Measurements from ENCODE around the gene PBOV1. TPM values are rescaled to one million over a fixed set of nuclear protein-coding genes. Genes with fewer than 3 reads are reported as not detected.

Gene PBOV1
- polyA plus RNA-seq, 1 experiment = not detected

DNA sequence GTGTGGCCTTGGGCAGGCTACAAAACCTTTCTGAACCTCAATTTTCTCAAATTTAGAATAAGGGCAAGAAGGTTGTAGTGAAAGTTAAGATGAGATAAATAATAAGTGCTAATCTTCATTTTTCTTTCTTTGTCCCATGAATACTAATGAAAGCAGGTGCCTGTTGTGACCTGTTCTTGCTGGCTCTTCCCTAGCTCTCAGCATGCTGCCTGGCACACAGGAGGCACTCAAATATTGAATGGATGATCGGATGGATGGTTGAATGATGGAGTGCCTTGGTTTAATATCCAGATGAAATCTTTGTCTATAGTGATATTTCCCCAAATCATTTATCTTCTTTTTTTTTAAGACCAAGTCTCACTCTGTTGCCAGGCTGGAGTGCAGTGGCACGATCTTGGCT, 15.0 kb downstream of the PBOV1 start:
- Histone ChIP-seq H3K27me3 (ENCODE audit: control insufficient read depth, insufficient read depth, low read length) (no peaks in the 10 kb centered on the region), H3K36me3 (ENCODE audit: control insufficient read depth, insufficient read depth, low read length) (no peaks in the 10 kb centered on the region), H3K4me3 (ENCODE audit: low read depth, low read length) (no peak overlapping the region)
- POLR2A ChIA-PET = no interaction called here
- TF ChIP-seq, protein P1, sequence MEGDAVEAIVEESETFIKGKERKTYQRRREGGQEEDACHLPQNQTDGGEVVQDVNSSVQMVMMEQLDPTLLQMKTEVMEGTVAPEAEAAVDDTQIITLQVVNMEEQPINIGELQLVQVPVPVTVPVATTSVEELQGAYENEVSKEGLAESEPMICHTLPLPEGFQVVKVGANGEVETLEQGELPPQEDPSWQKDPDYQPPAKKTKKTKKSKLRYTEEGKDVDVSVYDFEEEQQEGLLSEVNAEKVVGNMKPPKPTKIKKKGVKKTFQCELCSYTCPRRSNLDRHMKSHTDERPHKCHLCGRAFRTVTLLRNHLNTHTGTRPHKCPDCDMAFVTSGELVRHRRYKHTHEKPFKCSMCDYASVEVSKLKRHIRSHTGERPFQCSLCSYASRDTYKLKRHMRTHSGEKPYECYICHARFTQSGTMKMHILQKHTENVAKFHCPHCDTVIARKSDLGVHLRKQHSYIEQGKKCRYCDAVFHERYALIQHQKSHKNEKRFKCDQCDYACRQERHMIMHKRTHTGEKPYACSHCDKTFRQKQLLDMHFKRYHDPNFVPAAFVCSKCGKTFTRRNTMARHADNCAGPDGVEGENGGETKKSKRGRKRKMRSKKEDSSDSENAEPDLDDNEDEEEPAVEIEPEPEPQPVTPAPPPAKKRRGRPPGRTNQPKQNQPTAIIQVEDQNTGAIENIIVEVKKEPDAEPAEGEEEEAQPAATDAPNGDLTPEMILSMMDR (IDR thresholded peaks at IDR 0.05; ENCODE audit: insufficient read depth, low read depth, low read length) = no peak
- CTCF ChIA-PET = no interaction called here
- DNase-seq (ENCODE audit: low read depth) = no peak

DNA sequence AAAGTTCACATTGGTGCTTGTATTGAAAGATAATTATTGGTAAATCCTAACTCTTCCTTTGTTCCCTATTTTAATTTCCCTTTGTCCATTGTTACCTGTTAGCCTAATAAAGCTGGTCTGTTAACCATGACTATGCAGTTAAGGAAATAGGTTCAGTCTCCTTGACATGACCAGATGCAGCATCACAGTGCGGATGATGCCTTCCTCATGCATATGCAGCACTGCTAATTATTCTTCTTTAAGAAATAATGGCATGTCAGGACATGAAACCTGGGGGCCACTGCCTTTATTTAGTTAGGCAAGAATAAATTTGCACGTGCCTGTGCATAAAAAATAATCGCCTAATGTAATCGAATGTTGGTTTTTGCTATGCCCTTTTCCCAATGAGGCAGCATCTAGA, 16.5 kb downstream of the PBOV1 start:
- CTCF ChIA-PET = no interaction called here
- POLR2A ChIA-PET = no interaction called here
- TF ChIP-seq, protein P1 (IDR thresholded peaks at IDR 0.05; ENCODE audit: insufficient read depth, low read depth, low read length) = no peak

DNA sequence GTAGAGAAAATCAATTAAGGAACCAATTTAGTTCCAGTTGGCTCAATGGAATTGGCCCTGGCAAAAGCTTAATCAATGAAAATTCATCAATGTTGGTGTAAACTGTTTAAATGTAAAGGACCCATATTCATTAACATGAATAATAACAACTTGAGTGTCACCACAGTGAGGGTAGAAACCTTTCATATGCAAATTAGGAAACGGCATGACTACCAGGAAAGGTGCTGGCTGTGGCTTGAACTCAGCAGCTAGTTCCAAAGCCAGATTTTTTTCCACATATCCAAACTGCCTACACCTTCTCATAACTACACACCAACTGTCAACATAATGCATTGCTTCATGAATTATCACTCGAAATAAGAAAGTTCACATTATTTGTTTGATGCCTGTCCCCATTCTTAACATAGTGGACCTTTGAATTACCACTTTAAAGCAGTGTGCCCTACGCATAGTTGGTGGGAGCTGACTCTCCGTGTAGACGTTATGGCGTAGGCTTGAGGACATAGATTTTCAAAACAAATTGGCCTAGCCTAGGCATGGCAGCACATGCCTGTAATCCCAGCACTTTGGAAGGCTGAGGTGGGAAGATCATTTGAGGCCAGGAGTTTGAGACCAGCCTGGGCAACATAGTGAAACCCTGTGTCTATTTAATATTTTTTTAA, 19.7 kb downstream of the PBOV1 start:
- H3K4me3 ChIP-seq (ENCODE audit: low read depth, low read length) = no peak overlapping the region
- TF ChIP-seq, protein P1 (IDR thresholded peaks at IDR 0.05; ENCODE audit: insufficient read depth, low read depth, low read length) = no peak
- no peaks in the 10 kb centered on the region for H3K36me3 ChIP-seq (ENCODE audit: control insufficient read depth, insufficient read depth, low read length)
- ChIA-PET POLR2A (no interaction called here), CTCF (no interaction called here)
- H3K27me3 ChIP-seq (ENCODE audit: control insufficient read depth, insufficient read depth, low read length) = no peaks in the 10 kb centered on the region
- no peak for DNase-seq (ENCODE audit: low read depth)

More for the DNA sequence above, 16.5 kb downstream of the PBOV1 start:
- no peaks in the 10 kb centered on the region for H3K36me3 ChIP-seq (ENCODE audit: control insufficient read depth, insufficient read depth, low read length)
- DNase-seq (ENCODE audit: low read depth) = no peak
- H3K4me3 ChIP-seq (ENCODE audit: low read depth, low read length) = no peak overlapping the region
- no peaks in the 10 kb centered on the region for H3K27me3 ChIP-seq (ENCODE audit: control insufficient read depth, insufficient read depth, low read length)

DNA sequence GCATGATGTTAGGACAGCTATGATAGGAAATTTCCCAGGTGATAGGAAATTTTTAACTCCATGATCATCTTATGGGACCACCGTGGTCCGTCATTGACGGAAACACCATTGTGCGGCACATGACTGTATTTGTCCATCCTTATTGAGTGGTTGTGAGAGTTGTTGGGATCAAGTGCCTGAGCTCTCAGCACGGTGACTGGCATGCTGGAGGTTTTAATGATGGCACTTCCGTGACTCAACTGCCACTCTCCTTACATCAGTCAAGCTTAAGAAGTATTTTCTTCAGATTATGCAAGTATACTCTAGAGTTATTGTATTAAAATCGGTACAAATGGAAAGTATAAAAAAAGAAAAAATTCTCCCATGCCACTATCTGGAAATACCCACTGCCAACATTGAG, 20.7 kb downstream of the PBOV1 start:
- ChIA-PET CTCF (interaction anchor here (0.8 kb wide), 1 partner anchor 9 kb away, joined by 3 read pairs; no protein-coding TSS in a partner anchor), POLR2A (no interaction called here)
- no peak for DNase-seq (ENCODE audit: low read depth)
- no peaks in the 10 kb centered on the region for H3K27me3 ChIP-seq (ENCODE audit: control insufficient read depth, insufficient read depth, low read length)
- H3K4me3 ChIP-seq (ENCODE audit: low read depth, low read length) = no peak overlapping the region
- TF ChIP-seq, protein P1 (IDR thresholded peaks at IDR 0.05; ENCODE audit: insufficient read depth, low read depth, low read length) = no peak
- H3K36me3 ChIP-seq (ENCODE audit: control insufficient read depth, insufficient read depth, low read length) = no peaks in the 10 kb centered on the region

DNA sequence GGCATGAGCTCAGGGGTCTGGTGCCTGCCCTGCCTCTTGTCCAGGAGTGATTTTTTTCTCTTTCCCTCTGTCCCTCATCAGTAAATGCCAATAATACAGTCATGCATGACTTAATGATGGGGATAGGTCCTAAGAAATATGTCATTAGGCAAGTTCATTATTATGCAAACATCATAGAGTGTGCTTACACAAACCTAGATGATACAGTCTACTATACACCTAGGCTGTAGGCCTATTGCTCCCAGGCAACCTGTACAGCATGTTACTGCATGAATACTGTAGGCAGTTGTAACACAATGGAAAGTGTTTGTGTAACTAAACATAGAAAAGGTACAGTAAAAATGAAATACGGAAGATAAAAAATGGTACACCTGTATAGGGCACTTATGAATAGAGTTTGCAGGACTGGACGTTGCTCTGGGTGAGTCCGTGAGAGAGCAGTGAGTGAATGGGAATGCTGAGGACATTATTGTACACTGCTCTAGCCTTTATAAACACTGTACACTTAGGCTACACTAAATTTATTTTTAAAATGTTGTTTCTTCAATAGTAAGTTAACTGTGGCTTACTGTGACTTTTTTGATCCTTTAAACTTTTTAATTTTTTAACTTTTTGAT, 22.1 kb downstream of the PBOV1 start:
- Histone ChIP-seq H3K4me3 (ENCODE audit: low read depth, low read length) (no peak overlapping the region), H3K36me3 (ENCODE audit: control insufficient read depth, insufficient read depth, low read length) (no peaks in the 10 kb centered on the region), H3K27me3 (ENCODE audit: control insufficient read depth, insufficient read depth, low read length) (no peaks in the 10 kb centered on the region)
- TF ChIP-seq, protein P1 (IDR thresholded peaks at IDR 0.05; ENCODE audit: insufficient read depth, low read depth, low read length) = no peak
- ChIA-PET CTCF (interaction anchor here (1.6 kb wide), 1 partner anchor 9 kb away, joined by 3 read pairs; no protein-coding TSS in a partner anchor), POLR2A (no interaction called here)
- no peak for DNase-seq (ENCODE audit: low read depth)

Measured in BJ (cell line).